Endodermal cell (in vitro differentiated cells): ENCODE data around the gene NFKB1. TPM values are rescaled to one million over a fixed set of nuclear protein-coding genes. Genes with fewer than 3 reads are reported as not detected.

ENCODE experiments used
- DNase-seq: peaks from one replicate; pipeline ENCODE4 v3.0.0-alpha.2; 2017
- H3K27ac ChIP-seq: 2 replicates; pipeline ENCODE4 v1.5.1; 2013; ENCODE audit warnings: mild to moderate bottlenecking, low read depth, low read length, moderate library complexity
- H3K27me3 ChIP-seq: 2 replicates; pipeline ENCODE4 v1.6.1; 2013; ENCODE audit warnings: mild to moderate bottlenecking, low read length, moderate library complexity; ENCODE audit not compliant: insufficient read depth, control insufficient read depth, poor library complexity, severe bottlenecking
- H3K36me3 ChIP-seq: 2 replicates; pipeline ENCODE4 v1.7.0; 2013; ENCODE audit warnings: mild to moderate bottlenecking, low read length, moderate library complexity; ENCODE audit not compliant: control insufficient read depth, insufficient read depth
- H3K4me1 ChIP-seq: one replicate; pipeline ENCODE4 v1.7.0; 2013; ENCODE audit warnings: low read length; ENCODE audit not compliant: control insufficient read depth, insufficient read depth
- H3K4me3 ChIP-seq: 2 replicates; pipeline ENCODE4 v1.5.1; 2013; ENCODE audit warnings: mild to moderate bottlenecking, low read length, moderate library complexity
- H3K9ac ChIP-seq: 2 replicates; pipeline ENCODE4 v1.6.1; 2013; ENCODE audit warnings: mild to moderate bottlenecking, low read length, moderate library complexity; ENCODE audit not compliant: poor library complexity, severe bottlenecking; ENCODE audit errors: extremely low read depth
- H3K9me3 ChIP-seq: 2 replicates; pipeline ENCODE4 v1.6.1; 2013; ENCODE audit warnings: mild to moderate bottlenecking, low read length, moderate library complexity; ENCODE audit not compliant: control insufficient read depth
- H3K27ac Mint-ChIP-seq: 2 replicates; pipeline ENCODE4 v1.8.0; 2020; ENCODE audit warnings: mixed read lengths
- H3K27me3 Mint-ChIP-seq: 2 replicates; pipeline ENCODE4 v1.8.0; 2021; ENCODE audit warnings: mild to moderate bottlenecking, mixed read lengths; ENCODE audit not compliant: insufficient read depth
- H3K36me3 Mint-ChIP-seq: 2 replicates; pipeline ENCODE4 v1.8.0; 2020; ENCODE audit warnings: low read depth, mixed read lengths
- H3K4me1 Mint-ChIP-seq: 2 replicates; pipeline ENCODE4 v1.8.0; 2020; ENCODE audit warnings: mixed read lengths
- H3K4me3 Mint-ChIP-seq: 2 replicates; pipeline ENCODE4 v1.8.0; 2020; ENCODE audit warnings: mild to moderate bottlenecking, moderate library complexity, mixed read lengths
- H3K9me3 Mint-ChIP-seq: 2 replicates; pipeline ENCODE4 v1.8.0; 2020; ENCODE audit warnings: mild to moderate bottlenecking, mixed read lengths
- WGBS, 2 experiments: methylation state at CpG; one replicate each; pipeline versions ENCODE4 v1.1.5 to v1.1.7; 2013; ENCODE audit warnings: missing lambda C conversion rate in 2 of 2, mixed read lengths in 1 of 2; ENCODE audit not compliant: insufficient coverage in 1 of 2, insufficient read length in 1 of 2; 5-methylcytosine and 5-hydroxymethylcytosine counted together
- total RNA-seq, 2 donors: library from RNA; stranded (reverse); fragmentation: NEBNext Ultra II Directional in 1 of 2; extraction: Animal tissue kit (Norgen Biotek cat#: 25700) in 1 of 2; gene quantifications; 2 replicates in 1 of 2; 3 replicates in 1 of 2; pipeline ENCODE4 v1.2.1, GENCODE V29; 2021
- TF ChIP-seq, protein P1 (sequence below): fragments of 200-600 bp; sonication (generic); conservative IDR thresholded peaks from 2 replicates; pipeline ENCODE4 v1.5.0; 2021; ENCODE audit warnings: antibody characterized with exemption, mild to moderate bottlenecking

The NFKB1 gene
- total RNA-seq, 2 donors from 2014 or later = 4.4 to 5.6 TPM

DNA sequence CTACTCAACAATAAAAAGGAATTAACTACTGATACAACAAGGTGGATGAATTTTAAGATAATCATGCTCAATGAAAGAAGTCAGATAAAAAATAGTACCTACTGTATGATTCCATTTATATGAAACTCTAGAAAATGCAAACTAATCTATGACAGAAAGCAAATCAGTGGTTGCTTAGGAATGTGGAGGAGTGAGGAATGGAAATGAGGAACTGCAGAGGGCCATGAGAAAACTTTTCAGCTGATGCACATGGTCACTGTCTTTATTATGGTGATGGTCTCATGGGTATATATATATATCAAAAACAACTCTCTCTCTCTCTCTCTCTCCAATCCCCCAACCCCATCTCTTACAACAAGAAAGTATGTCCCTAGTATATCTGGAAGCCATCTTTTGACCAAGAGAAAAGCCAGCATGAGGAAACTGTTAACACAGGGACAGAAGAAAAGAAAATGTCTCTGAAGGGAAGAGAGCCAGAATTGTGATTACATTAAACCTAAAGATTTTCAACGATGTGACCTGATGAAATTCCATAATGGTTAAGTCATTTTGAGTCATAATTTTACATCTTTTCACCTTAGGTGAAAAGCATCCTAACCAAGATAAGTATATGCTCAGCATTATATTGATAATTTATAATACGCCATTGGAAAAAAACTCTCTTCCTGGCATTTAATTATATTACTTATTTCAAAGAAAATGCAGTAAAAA is 8.5 kb upstream of the NFKB1 start:
- H3K27me3 ChIP-seq = peaks cover 57% of the 10 kb centered on the region
- H3K4me3 Mint-ChIP-seq = no peak overlapping the region
- H3K27ac ChIP-seq = no peak overlapping the region
- no peak overlapping the region for H3K9ac ChIP-seq
- H3K4me3 ChIP-seq = no peak overlapping the region
- H3K27ac Mint-ChIP-seq = no peak overlapping the region
- DNase-seq = no peak
- H3K36me3 Mint-ChIP-seq = no peaks in the 10 kb centered on the region
- H3K27me3 Mint-ChIP-seq = peaks cover 64% of the 10 kb centered on the region
- WGBS, 2 experiments = 69% methylated on average over 1 of the region's 2 CpGs; no CpG with 5 or more reads in 1 of the 2 experiments
- TF ChIP-seq, protein P1, sequence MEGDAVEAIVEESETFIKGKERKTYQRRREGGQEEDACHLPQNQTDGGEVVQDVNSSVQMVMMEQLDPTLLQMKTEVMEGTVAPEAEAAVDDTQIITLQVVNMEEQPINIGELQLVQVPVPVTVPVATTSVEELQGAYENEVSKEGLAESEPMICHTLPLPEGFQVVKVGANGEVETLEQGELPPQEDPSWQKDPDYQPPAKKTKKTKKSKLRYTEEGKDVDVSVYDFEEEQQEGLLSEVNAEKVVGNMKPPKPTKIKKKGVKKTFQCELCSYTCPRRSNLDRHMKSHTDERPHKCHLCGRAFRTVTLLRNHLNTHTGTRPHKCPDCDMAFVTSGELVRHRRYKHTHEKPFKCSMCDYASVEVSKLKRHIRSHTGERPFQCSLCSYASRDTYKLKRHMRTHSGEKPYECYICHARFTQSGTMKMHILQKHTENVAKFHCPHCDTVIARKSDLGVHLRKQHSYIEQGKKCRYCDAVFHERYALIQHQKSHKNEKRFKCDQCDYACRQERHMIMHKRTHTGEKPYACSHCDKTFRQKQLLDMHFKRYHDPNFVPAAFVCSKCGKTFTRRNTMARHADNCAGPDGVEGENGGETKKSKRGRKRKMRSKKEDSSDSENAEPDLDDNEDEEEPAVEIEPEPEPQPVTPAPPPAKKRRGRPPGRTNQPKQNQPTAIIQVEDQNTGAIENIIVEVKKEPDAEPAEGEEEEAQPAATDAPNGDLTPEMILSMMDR = no peak
- H3K4me1 Mint-ChIP-seq = peaks cover 15% of the 10 kb centered on the region
- peaks cover 13% of the 10 kb centered on the region for H3K9me3 ChIP-seq
- H3K4me1 ChIP-seq = peaks cover 7% of the 10 kb centered on the region
- H3K36me3 ChIP-seq = no peaks in the 10 kb centered on the region
- H3K9me3 Mint-ChIP-seq = no peaks in the 10 kb centered on the region

DNA sequence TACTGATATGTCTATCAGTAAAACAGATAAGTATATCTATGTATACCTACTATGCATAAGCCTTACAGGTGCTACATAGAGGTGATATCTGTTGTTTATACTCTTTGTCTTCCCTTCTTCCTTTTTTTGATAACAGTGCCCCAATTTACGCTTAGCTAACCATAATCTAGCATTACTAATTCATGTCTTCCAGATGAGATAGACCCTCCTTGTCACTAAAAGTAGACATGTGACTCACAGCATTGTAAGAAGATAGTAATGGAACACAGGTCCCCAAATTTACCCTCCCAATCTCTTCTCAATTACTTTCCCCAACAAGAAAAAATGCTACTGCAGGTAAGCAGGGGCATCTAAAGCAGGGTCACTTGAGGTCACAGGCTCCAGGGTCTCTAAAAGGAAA is 7.9 kb upstream of the NFKB1 start:
- Mint-ChIP-seq H3K9me3 (no peaks in the 10 kb centered on the region), H3K27ac (no peak overlapping the region), H3K4me3 (no peak overlapping the region), H3K4me1 (peaks cover 15% of the 10 kb centered on the region), H3K36me3 (no peaks in the 10 kb centered on the region), H3K27me3 (peaks cover 67% of the 10 kb centered on the region)
- peaks cover 62% of the 10 kb centered on the region for H3K27me3 ChIP-seq
- TF ChIP-seq, protein P1 = no peak
- no peak overlapping the region for H3K9ac ChIP-seq
- H3K9me3 ChIP-seq = peaks cover 13% of the 10 kb centered on the region
- H3K27ac ChIP-seq = no peak overlapping the region
- H3K4me1 ChIP-seq = peaks cover 7% of the 10 kb centered on the region
- no peaks in the 10 kb centered on the region for H3K36me3 ChIP-seq
- DNase-seq = no peak
- WGBS, 2 experiments = 44% methylated on average over 1 of the region's 1 CpG; no CpG with 5 or more reads in 1 of the 2 experiments
- no peak overlapping the region for H3K4me3 ChIP-seq

DNA sequence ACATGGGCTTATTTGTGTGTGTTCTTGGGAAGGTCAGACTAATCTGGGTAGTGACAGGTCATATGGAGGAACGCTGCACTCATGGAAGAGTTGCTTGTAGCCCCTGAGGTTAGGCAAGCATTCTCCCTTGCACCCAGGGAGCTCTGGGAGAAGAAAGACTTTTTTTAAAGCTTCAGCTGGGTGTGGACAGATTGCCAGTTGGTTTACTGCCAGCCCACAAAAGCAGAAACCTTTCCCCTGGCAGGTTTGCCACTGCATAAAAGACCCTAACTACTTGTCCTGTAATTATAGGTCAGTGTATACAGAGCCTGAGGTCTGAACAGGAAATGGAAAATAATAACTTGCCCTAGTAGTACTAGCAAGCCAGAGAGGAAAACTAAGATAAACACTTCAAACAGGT is 7.4 kb upstream of the NFKB1 start:
- TF ChIP-seq, protein P1 = no peak
- Histone ChIP-seq H3K27ac (no peak overlapping the region), H3K9ac (no peak overlapping the region), H3K36me3 (no peaks in the 10 kb centered on the region), H3K9me3 (peaks cover 13% of the 10 kb centered on the region), H3K4me3 (no peak overlapping the region), H3K4me1 (peaks cover 7% of the 10 kb centered on the region), H3K27me3 (peaks cover 68% of the 10 kb centered on the region)
- 88% methylated on average over 1 of the region's 1 CpG; no CpG with 5 or more reads in 1 of the 2 experiments for WGBS, 2 experiments
- H3K27ac Mint-ChIP-seq = no peak overlapping the region
- DNase-seq = no peak
- H3K4me1 Mint-ChIP-seq = peaks cover 15% of the 10 kb centered on the region
- H3K27me3 Mint-ChIP-seq = peaks cover 71% of the 10 kb centered on the region
- H3K36me3 Mint-ChIP-seq = no peaks in the 10 kb centered on the region
- no peaks in the 10 kb centered on the region for H3K9me3 Mint-ChIP-seq
- no peak overlapping the region for H3K4me3 Mint-ChIP-seq
